Effector CD8-positive, alpha-beta T cell (primary cell): ENCODE measurements around the gene DLGAP4.

Experiments
- DNase-seq: peaks from one replicate; lab custom pipeline; 2025; lab: John Stamatoyannopoulos, UW

DLGAP4 gene

GRCh38 chr20:36384022-36384619 is 78.0 kb downstream of the DLGAP4 start:
- no peak for DNase-seq

- no peak for DNase-seq
These were observed 79.4 kb downstream of the DLGAP4 start for GRCh38 chr20:36385503-36385902.

GRCh38 chr20:36386236-36386635 is 80.1 kb downstream of the DLGAP4 start:
- DNase-seq, result no peak

GRCh38 chr20:36390269-36390668 is 84.1 kb downstream of the DLGAP4 start:
- DNase-seq, result no peak

- no peak for DNase-seq
These were observed 84.7 kb downstream of the DLGAP4 start for GRCh38 chr20:36390719-36391415.

- DNase-seq, result no peak
These were observed 85.3 kb downstream of the DLGAP4 start for GRCh38 chr20:36391456-36391855.

DNA sequence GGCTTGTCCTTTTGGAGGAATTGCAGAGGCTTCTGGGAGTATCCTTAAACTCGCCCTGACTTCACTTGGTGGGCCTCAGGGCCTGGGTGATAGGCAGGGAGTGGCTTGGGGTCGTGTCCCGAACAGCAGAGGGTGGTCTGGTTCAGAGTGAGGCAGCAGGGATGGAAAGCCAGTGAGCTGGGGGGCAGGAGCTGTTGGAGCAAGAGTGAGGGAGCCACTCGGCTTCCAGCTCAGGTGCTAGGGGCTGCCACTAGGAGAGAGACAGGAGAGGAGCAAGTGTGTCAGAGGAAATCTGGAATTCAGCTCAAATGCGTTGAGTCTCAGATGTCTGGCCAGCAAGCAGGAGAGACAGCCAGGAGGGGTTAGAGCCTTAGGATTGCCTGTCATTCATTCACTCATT is 85.8 kb downstream of the DLGAP4 start:
- DNase-seq, result no peak

DNA sequence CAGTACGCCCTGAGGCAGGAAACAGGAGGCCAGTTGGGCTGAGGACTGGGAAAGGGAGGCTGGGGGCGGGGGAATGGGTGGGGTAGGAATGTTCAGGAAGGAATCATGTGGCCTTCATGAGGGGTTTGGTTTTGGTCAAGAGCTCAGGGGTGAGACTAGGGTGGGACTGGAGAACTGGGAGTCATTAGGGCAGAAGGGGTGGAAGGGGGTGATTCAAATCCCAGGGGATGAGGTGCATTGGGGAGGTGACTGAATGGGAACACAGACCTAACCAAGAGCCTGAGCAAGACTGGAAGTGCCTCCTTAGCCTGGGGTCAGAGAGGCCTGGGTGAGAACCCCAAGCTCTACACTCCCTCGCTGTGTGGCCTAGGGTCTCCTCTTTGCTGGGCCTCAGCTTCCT is 86.8 kb downstream of the DLGAP4 start:
- DNase-seq, result no peak

DNA sequence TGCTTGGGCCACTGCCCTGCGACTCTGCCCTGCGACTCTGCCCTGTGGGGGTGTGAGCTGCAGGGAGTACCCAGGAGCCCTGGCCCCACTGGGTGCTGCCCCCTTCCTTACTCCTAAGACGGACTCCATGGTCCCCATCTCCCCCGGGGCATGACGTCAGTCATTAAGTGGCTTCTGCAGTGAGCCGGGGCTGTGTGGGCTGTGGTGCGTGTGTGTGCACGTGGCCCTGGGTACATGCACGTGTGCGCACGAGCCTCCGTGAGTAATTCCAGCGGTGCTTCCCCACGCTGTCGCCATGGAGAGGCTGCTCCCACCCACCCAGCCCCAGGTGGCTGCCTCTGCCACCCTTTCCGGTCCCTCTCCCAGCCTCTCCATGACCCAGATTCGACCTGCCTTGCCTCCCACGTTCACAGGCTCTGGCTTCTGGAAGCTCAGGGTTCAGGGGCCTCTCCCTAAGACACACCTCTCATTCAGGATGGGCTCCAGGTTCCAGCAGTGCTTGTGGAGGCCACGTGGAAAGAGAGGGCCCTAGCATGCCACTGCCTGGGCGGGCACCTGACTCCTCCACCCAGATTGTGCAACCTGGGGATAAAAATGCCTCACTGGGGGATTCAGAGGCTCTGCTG is 88.3 kb downstream of the DLGAP4 start:
- DNase-seq, result no peak

DNA sequence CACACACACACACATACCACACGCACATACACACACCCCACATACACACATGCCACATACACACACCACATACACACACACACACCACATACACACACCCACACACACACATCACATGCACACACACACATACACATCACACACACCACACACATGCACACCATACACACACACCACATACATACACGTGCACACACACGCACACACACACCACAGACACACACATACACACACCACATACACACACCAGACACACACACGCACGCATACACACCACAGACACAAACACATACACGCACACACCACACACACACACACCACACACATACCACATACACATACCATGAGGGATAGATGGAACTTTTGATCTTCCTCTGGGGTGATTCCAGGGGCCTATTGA is 90.2 kb downstream of the DLGAP4 start:
- no peak for DNase-seq

- no peak for DNase-seq
These were observed 90.9 kb downstream of the DLGAP4 start for GRCh38 chr20:36396847-36397630.

- DNase-seq, result no peak
These were observed 92.4 kb downstream of the DLGAP4 start for GRCh38 chr20:36398515-36398914.

- no peak for DNase-seq
These were observed 93.2 kb downstream of the DLGAP4 start for GRCh38 chr20:36399147-36399968.

- DNase-seq, result no peak
These were observed 93.9 kb downstream of the DLGAP4 start for GRCh38 chr20:36399969-36400545.

DNA sequence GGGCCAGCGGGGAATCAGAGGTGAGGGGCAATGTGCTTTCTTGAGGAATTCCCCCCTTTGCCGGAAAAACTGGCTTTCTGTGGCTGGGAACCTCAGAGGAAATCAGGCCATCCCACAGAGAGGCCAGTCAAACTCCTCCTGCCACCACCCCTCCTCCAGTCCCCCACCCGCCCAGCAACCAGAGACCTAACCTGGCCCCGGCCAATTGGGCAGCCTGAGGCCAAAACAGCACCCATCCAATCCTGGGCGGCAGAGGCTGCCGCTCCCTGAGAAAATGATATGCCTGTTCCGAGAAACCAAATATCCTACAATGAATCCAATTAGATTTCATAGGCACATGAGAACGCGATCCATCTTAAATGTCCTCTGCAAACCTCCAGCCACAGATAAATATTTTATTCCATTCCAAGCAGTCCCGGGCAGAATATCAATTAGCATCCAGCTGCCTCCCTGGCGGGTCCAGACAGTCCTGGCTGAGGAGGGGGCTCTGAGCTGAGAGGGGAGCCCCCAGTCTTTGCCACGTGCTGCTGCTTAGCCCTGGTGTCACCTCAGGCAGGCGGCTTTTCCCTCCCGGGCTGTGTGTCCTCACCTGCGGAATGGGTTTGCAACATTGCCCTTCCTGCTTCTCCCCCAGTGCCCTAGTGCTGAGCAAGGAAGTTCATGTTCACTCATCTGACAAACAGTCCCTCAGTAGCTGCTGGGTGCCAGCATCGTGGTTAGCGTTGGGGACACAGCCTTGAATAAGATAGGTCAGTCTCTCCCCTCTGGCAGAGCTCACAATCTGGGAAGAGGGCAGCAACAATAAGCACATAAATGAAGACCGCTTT is 95.0 kb downstream of the DLGAP4 start:
- no peak for DNase-seq

DNA sequence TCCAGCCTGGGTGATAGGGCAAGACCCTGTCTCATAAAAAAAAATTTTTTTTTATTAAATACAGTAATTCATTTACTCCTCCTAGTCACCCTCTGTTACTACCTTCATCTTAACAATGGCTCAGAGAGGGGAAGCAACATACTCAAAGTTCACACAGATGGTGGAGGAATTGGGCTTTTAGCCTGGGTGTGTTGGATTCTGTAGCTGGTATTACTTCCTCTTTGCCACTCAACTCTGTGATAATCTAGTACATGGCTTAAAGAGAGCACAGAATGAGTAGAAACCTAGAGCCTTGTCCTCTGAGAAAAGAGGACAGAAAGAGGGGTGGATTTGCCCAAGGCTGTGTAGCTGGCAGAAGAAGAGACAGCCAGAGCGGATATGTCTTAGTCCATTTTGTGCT is 96.6 kb downstream of the DLGAP4 start:
- no peak for DNase-seq

- DNase-seq, result no peak
These were observed 98.4 kb downstream of the DLGAP4 start for GRCh38 chr20:36404435-36404978.

- DNase-seq, result no peak
These were observed 99.1 kb downstream of the DLGAP4 start for GRCh38 chr20:36405255-36405654.

- DNase-seq, result no peak
These were observed 101.1 kb downstream of the DLGAP4 start for GRCh38 chr20:36407199-36407733.

DNA sequence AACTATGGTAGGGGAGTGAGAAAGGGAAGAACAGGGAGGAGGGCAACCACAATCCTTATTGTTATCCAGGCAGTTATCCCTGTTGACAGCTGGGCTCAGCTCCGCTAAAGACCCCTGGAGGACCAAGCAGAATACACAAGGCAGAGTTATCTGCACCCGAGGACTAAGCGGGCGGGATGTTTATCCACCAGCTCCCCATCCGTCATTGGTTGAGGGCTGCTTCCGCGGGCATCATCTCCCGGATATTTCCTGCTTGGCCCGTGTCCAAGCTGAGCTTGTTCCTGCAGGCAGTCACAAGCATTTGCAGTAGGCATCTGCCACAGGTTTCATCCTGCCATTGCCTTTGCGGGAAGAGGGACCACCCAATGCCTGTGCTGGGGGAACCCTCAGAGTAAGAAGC is 102.1 kb downstream of the DLGAP4 start:
- no peak for DNase-seq
